Colon (tissue), 2 donors: ENCODE data around the gene MINDY4.

Source experiments
- FAIRE-seq: peaks from 2 replicates; lab custom pipeline; 2012; peaks lifted over from hg19 to GRCh38; lab: Jason Lieb, UNC
- donor health status: control.
- donor health status: control.

Gene MINDY4

GRCh38 chr7:30743371-30744074 is 27.7 kb upstream of the MINDY4 start:
- FAIRE-seq = no peak

GRCh38 chr7:30744075-30744417 is 27.2 kb upstream of the MINDY4 start:
- FAIRE-seq = no peak

DNA sequence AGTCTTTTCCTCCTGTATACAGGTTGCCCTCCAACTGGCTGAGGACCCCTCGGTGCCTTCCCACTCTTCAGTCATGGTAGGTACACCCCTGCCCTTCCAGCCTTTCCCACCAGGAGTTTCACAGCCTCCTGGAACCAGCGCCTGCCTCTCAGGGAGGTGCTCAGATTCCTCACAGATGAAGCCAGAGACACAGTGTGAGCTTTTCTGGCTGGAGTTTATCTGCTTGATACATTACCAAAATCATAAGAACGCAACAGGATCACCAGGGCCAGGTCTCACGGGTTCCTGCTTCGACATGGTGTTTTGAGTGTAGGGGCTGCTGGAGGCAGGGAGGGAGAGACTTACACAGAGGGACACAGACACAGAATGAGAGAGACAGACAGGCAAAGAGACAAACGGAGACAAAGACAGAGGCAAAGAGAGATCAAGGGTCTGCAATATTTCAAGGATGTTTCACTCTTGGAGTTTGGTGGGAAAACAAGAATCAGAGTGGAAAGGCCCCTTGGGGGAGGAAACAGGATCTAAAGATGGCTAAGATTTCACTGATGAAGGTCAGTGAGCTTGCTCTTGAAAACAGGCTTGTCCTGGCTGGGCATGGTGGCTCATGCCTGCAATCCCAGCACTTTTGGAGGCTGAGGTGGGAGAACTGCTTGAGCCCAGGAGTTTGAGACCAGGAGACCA is 25.8 kb upstream of the MINDY4 start:
- FAIRE-seq = no peak

DNA sequence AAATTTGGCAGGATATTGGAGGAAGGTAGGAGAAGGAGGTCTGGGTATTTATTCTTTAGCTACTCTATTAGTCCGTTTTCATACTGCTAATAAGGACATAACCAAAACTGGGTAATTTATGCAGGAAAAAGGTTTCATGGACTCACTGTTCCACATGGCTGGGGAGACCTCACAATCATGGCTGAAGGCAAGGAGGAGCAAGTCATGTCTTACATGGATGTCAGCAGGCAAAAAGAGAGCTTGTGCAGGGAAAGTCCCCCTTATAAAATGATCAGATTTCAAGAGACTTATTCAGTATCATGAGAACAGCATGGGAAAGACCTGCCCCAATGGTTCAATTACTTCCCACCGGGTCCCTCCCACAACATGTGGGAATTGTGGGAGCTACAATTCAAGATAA is 21.2 kb upstream of the MINDY4 start:
- FAIRE-seq = no peak

GRCh38 chr7:30750683-30751650 is 20.2 kb upstream of the MINDY4 start:
- no peak for FAIRE-seq

DNA sequence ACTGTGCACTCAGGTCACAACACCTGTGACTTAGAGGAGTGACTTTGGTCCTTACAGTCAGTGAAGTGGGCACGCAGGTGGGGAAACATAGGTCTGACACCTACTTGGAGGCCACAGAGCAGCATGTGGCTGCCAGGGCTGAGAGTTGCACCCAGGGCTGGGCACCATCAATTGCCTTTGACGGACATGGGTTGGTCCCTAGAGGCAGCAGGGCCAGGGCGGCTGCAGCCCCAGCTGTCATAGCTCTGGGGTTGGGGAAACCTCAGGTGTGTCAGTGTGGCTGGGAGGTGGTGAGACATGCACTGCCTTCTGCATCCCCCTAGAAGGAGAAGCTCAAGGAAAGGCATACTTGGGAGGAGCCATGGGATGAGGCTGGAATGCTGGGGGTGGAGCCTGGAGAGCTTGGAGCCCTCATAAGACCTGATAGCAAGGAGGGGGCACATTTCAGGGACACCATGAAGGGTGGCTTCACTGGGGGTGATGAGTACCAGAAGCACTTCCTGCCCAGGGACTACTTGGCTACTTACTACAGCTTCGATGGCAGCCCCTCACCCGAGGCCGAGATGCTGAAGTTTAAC is 19.4 kb upstream of the MINDY4 start, which contains the start of gene INMT:
INMT (plus strand) TSS at position 440 of the 578 bp plus-strand sequence; CDS start at position 456, 16 bp downstream.
- FAIRE-seq = no peak

DNA sequence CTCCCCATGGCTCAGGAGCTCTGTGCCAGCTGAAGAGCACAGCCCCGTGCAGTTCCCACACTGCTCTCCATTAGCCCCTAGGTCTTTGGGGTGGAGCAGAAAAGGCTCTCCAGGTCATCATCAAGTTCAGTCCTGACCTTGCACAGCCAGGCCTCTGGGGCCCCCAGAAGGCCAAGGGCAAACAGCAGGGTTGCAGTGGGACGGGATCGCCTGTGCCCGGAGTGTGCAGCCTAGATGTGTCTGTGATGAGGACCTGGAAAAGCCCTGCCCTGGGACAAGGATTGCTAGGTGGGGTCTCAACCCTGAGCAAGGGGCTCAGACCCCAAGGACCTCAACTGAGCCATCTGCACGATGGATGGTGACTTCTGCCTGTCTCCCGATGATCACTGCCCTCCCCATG is 18.7 kb upstream of the MINDY4 start:
- FAIRE-seq = no peak

GRCh38 chr7:30752979-30753378 is 18.2 kb upstream of the MINDY4 start:
- FAIRE-seq = no peak

GRCh38 chr7:30754315-30754877 is 16.8 kb upstream of the MINDY4 start:
- no peak for FAIRE-seq

- no peak for FAIRE-seq
Measured at GRCh38 chr7:30755384-30756154, 15.6 kb upstream of the MINDY4 start.

DNA sequence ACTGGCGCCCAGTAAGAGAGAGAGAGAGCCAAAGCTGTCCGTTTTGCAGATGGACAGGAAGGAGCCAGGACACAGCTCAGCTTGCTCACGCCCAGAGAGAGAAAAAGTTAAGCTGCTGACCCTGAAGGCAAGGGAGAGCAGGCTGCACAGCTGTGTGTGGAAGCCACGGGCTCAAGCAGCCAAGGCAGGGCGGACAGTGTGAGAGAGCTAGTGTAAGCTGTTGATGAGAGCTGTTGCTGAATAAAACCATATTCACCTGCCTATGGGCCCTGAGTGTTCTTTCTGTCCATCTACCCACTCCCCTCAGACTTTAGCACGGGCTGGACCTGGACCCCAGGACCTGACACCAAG is 13.9 kb upstream of the MINDY4 start:
- FAIRE-seq = no peak

DNA sequence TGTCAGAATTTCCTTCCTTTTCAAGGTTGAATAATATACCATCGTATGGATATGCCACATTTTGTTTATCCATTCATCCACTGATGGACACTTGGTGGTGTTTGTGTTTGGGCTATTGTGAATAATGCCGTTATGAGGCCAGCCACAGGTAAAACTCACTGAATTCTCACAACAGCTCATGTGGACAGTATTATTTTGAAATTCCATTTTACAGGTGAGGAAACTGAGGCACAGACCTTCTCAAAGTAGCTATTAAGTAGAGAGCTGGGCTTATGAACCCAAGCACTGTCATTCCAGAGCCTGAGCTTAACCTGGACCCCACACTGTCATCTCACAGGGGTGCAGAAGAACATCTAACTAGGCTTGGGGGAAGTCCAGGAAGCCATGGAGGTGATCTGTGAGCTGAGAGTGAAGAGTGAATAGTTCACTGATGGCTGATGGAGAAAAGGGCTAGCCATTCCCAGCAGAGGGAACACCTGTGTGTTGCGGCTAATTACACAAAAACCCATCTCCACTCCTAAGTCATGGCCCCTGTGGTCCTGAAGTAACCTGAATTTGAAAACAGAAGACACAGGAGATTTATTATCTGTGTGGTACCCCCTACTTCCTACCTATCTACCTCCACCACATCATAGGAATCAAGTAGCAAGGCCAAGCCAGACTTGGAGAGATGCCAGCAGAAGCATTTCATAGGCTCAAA is 10.6 kb upstream of the MINDY4 start:
- no peak for FAIRE-seq

DNA sequence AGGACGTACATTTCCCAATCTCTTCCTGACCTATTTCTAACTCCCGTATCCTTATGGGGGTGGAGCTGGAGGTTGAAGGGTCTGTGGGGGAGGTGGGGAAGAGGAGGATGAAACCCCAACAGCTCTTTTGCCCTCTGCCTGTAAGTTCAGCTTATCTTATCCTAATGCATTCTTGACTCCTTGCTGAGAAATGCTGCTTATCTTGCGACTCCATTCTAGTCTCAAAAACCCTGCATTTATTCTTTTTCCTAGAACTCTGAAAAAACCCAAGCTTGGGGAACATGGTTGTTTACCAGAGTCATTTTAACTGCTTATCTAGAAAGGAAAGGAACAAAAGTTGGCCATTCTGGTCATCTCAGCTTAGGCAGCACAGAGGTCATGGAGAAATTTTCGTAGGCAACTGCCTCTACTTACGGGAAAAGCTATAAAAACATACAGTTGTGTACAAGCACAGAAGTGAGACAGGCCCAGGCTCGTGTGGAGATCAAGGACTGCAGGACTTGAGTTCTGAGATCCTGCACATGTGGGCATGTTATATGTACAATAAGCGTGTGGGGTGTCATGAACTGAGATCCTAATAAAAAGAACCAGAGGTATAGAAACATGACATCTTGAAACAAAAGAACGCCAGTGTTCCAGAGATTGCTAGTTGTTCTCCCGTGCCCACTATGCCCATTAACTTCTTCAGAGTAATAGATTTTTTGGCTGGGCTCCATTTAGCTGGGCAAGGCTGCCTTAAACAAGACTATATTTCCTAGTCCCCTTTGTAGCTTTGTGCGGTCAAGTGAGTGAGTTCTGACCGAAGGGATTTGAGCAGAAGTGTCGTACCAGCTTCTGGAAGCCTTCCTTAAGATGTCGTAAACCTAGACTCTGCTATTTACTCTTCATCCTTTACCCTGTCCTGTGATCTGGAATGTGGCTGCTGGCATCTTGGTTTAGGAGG is 9.7 kb upstream of the MINDY4 start:
- no peak for FAIRE-seq

GRCh38 chr7:30764030-30764975 is 6.9 kb upstream of the MINDY4 start:
- FAIRE-seq = no peak

DNA sequence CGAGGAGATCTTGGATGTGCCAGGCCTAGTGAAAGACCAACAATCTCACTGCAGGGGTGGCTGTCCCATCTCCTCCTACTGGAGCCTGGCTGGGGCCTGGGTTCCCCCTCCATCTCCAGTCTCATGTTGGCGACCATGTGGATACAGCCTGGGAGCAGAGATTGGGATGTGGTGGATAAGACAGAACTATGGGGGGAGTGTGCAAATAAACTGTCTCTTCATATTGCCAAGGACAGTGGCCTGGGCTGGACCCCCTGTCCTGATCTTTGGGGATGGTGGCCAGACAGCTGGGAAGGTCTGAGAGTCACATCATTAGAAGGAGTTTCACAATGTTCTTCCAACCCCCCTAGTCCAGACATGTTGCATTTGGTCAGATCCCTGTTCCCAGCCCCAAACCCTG is 5.8 kb upstream of the MINDY4 start:
- FAIRE-seq = no peak

- FAIRE-seq = no peak
Measured at GRCh38 chr7:30770845-30771173, 408 bp upstream of the MINDY4 start.

- no peak for FAIRE-seq
Measured at GRCh38 chr7:30771880-30772425, 736 bp downstream of the MINDY4 start.

DNA sequence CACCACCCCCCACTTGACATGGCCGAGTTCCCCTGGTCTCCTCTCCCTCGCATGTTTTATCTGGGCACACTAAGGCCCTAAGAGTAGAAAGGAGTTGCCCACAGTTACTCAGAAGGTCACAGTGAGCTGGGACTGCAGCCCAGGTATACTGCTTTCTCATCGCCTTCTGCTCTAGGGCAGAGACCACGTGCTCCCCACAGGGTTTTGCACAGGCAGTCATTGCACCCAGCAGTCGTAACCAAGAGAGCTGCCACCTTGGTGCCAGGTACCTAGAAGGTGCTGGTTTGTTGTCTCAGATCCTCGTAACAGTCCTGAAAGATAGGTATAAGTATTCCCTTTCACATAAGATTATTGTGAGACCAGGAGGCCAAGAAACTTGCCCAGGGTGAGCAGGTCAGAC is 1.8 kb downstream of the MINDY4 start:
- no peak for FAIRE-seq
